HL-60 (cell line): ENCODE measurements around the gene CLEC2L.

Source experiments
- DNase-seq, 2 experiments: peaks; one replicate each; pipeline ENCODE4 v3.0.0-alpha.2; 2010 to 2020; ENCODE audit warnings: low read depth in 1 of 2, low spot score in 1 of 2
- H3K27ac ChIP-seq: fragments of 250-450 bp; sonication (Bioruptor Pico); replicated peaks from 2 replicates; pipeline ENCODE4 v1.5.1; 2020; ENCODE audit warnings: mild to moderate bottlenecking, moderate library complexity
- H3K27me3 ChIP-seq: fragments of 250-450 bp; sonication (Bioruptor Pico); 2 replicates; pipeline ENCODE4 v1.5.1; 2021; ENCODE audit warnings: mild to moderate bottlenecking, moderate library complexity; ENCODE audit not compliant: insufficient read depth, poor library complexity, severe bottlenecking
- H3K4me3 ChIP-seq: replicated peaks from 2 replicates; pipeline ENCODE4 v1.5.1; 2011; ENCODE audit warnings: mild to moderate bottlenecking, control low read depth, low read length; ENCODE audit not compliant: insufficient read depth
- CTCF ChIP-seq: IDR thresholded peaks from one replicate; pipeline ENCODE4 v1.5.1; 2011; ENCODE audit warnings: low read length, control low read depth, inconsistent platforms; ENCODE audit not compliant: insufficient read depth
- GABPA ChIP-seq: IDR thresholded peaks from 2 replicates; pipeline ENCODE4 v1.6.1; 2012; ENCODE audit warnings: low read depth
- POLR2AphosphoS5 ChIP-seq: IDR thresholded peaks from 2 replicates; pipeline ENCODE4 v1.6.1; 2012; ENCODE audit warnings: low read depth
- SPI1 ChIP-seq: IDR thresholded peaks from 2 replicates; pipeline ENCODE4 v1.6.1; 2012; ENCODE audit warnings: low read depth, mild to moderate bottlenecking, borderline replicate concordance
- TF ChIP-seq, protein P1 (sequence below): IDR thresholded peaks from 2 replicates; pipeline ENCODE4 v1.6.1; 2012; ENCODE audit warnings: low read depth; ENCODE audit not compliant: insufficient replicate concordance

Gene CLEC2L

DNA sequence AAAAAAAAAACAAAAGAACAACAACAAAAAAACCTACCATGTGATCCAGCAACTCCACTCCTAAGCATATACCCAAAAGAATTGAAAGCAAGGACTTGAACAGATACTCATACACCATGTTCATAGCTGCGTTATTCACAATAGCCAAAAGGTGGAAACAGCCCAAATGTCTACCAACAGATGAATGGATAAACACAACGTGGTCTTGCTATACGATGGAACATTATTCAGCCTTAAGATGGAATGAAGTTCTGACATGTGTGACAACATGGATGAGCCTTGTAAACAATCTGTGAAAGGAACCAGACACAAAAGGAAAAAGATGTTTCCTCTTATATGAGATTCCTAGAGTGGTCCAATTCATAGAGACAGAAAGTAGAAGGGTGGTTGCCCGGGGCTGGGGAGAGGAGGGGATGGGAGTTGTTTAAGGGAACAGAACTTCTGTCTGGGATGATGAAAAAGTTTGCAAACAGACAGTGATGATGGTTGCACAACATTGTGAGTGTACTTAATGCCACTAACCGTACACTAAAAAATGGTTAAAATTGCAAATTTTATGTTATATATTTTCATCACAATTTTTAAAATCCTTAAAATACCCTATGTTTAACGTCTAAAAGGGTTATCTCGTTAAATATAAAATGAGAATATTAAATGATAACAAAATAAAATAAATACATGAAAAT is 11.6 kb downstream of the CLEC2L start:
- DNase-seq: no peak
- Histone ChIP-seq H3K4me3 (no peak overlapping the region), H3K27ac (no peak overlapping the region), H3K27me3 (peaks cover 5% of the 10 kb centered on the region)
- TF ChIP-seq CTCF: no peak
- TF ChIP-seq, protein P1, sequence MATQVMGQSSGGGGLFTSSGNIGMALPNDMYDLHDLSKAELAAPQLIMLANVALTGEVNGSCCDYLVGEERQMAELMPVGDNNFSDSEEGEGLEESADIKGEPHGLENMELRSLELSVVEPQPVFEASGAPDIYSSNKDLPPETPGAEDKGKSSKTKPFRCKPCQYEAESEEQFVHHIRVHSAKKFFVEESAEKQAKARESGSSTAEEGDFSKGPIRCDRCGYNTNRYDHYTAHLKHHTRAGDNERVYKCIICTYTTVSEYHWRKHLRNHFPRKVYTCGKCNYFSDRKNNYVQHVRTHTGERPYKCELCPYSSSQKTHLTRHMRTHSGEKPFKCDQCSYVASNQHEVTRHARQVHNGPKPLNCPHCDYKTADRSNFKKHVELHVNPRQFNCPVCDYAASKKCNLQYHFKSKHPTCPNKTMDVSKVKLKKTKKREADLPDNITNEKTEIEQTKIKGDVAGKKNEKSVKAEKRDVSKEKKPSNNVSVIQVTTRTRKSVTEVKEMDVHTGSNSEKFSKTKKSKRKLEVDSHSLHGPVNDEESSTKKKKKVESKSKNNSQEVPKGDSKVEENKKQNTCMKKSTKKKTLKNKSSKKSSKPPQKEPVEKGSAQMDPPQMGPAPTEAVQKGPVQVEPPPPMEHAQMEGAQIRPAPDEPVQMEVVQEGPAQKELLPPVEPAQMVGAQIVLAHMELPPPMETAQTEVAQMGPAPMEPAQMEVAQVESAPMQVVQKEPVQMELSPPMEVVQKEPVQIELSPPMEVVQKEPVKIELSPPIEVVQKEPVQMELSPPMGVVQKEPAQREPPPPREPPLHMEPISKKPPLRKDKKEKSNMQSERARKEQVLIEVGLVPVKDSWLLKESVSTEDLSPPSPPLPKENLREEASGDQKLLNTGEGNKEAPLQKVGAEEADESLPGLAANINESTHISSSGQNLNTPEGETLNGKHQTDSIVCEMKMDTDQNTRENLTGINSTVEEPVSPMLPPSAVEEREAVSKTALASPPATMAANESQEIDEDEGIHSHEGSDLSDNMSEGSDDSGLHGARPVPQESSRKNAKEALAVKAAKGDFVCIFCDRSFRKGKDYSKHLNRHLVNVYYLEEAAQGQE: no peak
- no peak for TF ChIP-seq POLR2AphosphoS5
- no peak for TF ChIP-seq SPI1
- TF ChIP-seq GABPA: no peak

DNA sequence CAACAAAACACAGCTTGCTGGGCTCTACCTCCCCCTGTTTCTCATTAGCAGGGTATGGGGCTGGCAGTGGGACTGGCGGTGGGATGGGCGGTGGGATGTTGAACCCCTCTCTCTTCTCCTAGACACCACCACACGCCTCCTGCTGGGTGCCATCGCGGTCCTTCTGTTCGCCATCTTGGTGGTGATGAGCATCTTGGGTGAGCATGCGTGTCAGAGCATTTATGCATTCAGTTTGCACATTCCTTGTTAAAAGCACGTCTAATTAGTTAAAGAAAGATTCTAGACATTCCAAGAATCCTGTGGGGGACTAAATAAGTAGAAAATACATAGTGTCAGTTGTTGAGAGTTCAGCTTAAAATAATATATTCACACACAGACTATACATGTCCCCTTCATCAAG is 12.7 kb downstream of the CLEC2L start:
- Histone ChIP-seq H3K27me3 (peaks cover 5% of the 10 kb centered on the region), H3K4me3 (no peak overlapping the region), H3K27ac (no peak overlapping the region)
- TF ChIP-seq SPI1: no peak
- TF ChIP-seq, protein P1: no peak
- no peak for TF ChIP-seq POLR2AphosphoS5
- DNase-seq: no peak

- Histone ChIP-seq H3K27ac (no peak overlapping the region), H3K4me3 (no peak overlapping the region), H3K27me3 (peaks cover 5% of the 10 kb centered on the region)
- TF ChIP-seq, protein P1: no peak
- TF ChIP-seq POLR2AphosphoS5 (no peak), GABPA (no peak), SPI1 (no peak), CTCF (no peak)
- DNase-seq: no peak
Observed at GRCh38 chr7:139538881-139539635, 15.6 kb downstream of the CLEC2L start.
